Loucy (cell line): ENCODE results near the gene CARD8.

ENCODE experiments used
- H2AFZ ChIP-seq: fragments of 200-600 bp; sonication (generic); 2 replicates; pipeline ENCODE4 v1.6.0; 2016; ENCODE audit warnings: antibody characterized with exemption, mild to moderate bottlenecking, low read length, moderate library complexity
- H3F3A ChIP-seq: fragments of 200-600 bp; 2 replicates; pipeline ENCODE4 v1.6.0; 2016; ENCODE audit warnings: antibody characterized with exemption, low read depth, mild to moderate bottlenecking
- H3K27me3 ChIP-seq: fragments of 200-600 bp; sonication (generic); 2 replicates; pipeline ENCODE4 v1.6.1; 2014; ENCODE audit warnings: low read length, mild to moderate bottlenecking; ENCODE audit not compliant: insufficient read depth, poor library complexity, severe bottlenecking
- H3K36me3 ChIP-seq: fragments of 200-600 bp; sonication (generic); 2 replicates; pipeline ENCODE4 v1.6.1; 2016; ENCODE audit warnings: low read length; ENCODE audit not compliant: insufficient read depth
- H3K4me1 ChIP-seq: fragments of 200-600 bp; sonication (generic); 2 replicates; pipeline ENCODE4 v1.5.1; 2014; ENCODE audit warnings: low read length, mild to moderate bottlenecking; ENCODE audit not compliant: insufficient read depth, poor library complexity, severe bottlenecking
- H3K4me2 ChIP-seq: fragments of 200-600 bp; sonication (generic); 2 replicates; pipeline ENCODE4 v1.6.0; 2014; ENCODE audit warnings: antibody characterized with exemption, low read length, low read depth, mild to moderate bottlenecking; ENCODE audit not compliant: poor library complexity, severe bottlenecking
- H3K4me3 ChIP-seq: fragments of 200-600 bp; sonication (generic); 2 replicates; pipeline ENCODE4 v1.5.1; 2014; ENCODE audit warnings: low read length, mild to moderate bottlenecking, mixed read lengths; ENCODE audit not compliant: poor library complexity, severe bottlenecking
- H3K79me2 ChIP-seq: fragments of 200-600 bp; sonication (generic); 2 replicates; pipeline ENCODE4 v1.6.1; 2014; ENCODE audit warnings: low read length; ENCODE audit not compliant: insufficient read depth
- H3K9ac ChIP-seq: fragments of 200-600 bp; sonication (generic); 2 replicates; pipeline ENCODE4 v1.6.0; 2014; ENCODE audit warnings: mild to moderate bottlenecking, low read depth, low read length, moderate library complexity; ENCODE audit not compliant: poor library complexity, severe bottlenecking
- H3K9me2 ChIP-seq: fragments of 200-600 bp; sonication (generic); replicated peaks from 2 replicates; pipeline ENCODE4 v1.6.1; 2016; ENCODE audit warnings: low read depth, low read length, mixed read lengths
- H3K9me3 ChIP-seq: fragments of 200-600 bp; sonication (generic); 2 replicates; pipeline ENCODE4 v1.6.1; 2014; ENCODE audit warnings: mild to moderate bottlenecking, antibody characterized with exemption, low read length, low read depth; ENCODE audit not compliant: insufficient read depth
- H4K20me1 ChIP-seq: fragments of 200-600 bp; sonication (generic); 2 replicates; pipeline ENCODE4 v1.6.0; 2014; ENCODE audit warnings: antibody characterized with exemption, low read length, mild to moderate bottlenecking; ENCODE audit not compliant: insufficient read depth, poor library complexity, severe bottlenecking
- EZH2phosphoT487 ChIP-seq: fragments of 200-600 bp; IDR thresholded peaks from 2 replicates; pipeline ENCODE4 v1.6.1; 2018; ENCODE audit warnings: antibody characterized with exemption, mild to moderate bottlenecking, moderate library complexity, borderline replicate concordance
- TF ChIP-seq, protein P1 (sequence below): fragments of 200-600 bp; sonication (generic); conservative IDR thresholded peaks from 2 replicates; pipeline ENCODE4 v1.5.1; 2014; ENCODE audit warnings: mild to moderate bottlenecking, antibody characterized with exemption, low read length

Gene CARD8

DNA sequence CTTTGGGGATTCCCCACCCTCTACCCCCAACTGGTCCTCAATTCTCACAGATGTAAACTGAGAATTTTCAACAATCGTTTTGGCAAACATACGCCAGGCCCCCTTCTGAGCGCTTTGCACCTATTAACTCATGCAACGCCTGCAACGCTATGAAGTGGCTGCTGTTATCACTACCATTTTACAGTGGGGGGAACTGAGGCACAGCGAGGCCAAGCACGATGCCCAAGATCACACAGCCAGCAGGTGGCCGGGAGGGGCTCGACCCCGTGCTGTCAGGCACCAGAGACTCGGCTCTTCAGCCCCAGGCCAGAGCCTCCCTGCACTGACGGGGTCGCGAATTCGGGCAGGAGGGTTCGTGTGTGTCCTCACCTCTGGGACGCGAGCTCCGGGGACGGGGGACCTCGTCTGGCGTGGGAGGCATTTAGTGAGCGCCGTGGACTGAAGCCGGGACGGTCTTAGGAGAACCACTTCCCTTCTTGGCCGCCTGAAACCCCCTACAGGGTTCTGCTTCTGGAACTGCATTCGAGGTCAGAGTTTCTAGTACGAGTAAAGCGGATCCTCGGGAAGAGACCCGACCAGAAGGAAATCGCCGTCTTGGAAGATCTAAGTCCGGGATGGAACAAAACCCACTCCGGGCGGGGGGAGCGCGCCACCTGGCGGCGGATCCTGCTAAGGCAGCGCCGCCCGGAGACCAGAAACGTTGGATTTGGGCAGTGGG is 35.2 kb upstream of the CARD8 start:
- peak overlapping the region; percentile 50 for H3K4me3 ChIP-seq
- peaks cover 3% of the 10 kb centered on the region for H3K4me1 ChIP-seq
- no peaks in the 10 kb centered on the region for H3K79me2 ChIP-seq
- peak overlapping the region; percentile 62 for H3K4me2 ChIP-seq
- H3K9ac ChIP-seq: no peak overlapping the region
- H2AFZ ChIP-seq: peak overlapping the region; percentile 88
- no peaks in the 10 kb centered on the region for H3K27me3 ChIP-seq
- H3K9me2 ChIP-seq: no peaks in the 10 kb centered on the region
- H3K9me3 ChIP-seq: no peaks in the 10 kb centered on the region
- no peak for TF ChIP-seq EZH2phosphoT487
- TF ChIP-seq, protein P1, sequence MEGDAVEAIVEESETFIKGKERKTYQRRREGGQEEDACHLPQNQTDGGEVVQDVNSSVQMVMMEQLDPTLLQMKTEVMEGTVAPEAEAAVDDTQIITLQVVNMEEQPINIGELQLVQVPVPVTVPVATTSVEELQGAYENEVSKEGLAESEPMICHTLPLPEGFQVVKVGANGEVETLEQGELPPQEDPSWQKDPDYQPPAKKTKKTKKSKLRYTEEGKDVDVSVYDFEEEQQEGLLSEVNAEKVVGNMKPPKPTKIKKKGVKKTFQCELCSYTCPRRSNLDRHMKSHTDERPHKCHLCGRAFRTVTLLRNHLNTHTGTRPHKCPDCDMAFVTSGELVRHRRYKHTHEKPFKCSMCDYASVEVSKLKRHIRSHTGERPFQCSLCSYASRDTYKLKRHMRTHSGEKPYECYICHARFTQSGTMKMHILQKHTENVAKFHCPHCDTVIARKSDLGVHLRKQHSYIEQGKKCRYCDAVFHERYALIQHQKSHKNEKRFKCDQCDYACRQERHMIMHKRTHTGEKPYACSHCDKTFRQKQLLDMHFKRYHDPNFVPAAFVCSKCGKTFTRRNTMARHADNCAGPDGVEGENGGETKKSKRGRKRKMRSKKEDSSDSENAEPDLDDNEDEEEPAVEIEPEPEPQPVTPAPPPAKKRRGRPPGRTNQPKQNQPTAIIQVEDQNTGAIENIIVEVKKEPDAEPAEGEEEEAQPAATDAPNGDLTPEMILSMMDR: peak; percentile 96
- no peaks in the 10 kb centered on the region for H3K36me3 ChIP-seq
- H4K20me1 ChIP-seq: no peaks in the 10 kb centered on the region
- H3F3A ChIP-seq: no peaks in the 10 kb centered on the region

DNA sequence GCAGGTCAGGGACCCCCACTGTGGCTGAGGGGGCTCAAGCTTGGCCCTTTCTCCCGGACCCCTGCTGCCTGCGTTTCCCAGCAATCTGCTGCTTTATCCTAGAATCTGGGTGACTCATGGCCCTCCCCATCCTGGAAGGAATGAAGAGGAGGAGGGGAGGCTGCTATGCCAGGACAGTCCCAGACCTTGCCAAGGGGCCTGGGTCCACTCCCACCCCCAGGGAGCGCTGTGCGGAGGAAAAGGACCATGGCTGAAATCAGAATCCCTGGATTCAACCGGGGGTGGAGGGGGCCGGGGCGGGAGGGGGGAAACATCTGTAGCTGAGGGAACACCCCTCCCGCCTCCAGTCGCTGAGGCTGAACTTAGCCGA is 34.7 kb upstream of the CARD8 start:
- Histone ChIP-seq H3K4me1 (peaks cover 3% of the 10 kb centered on the region), H3K9ac (no peak overlapping the region), H3K9me3 (no peaks in the 10 kb centered on the region), H3K4me3 (no peak overlapping the region), H3K27me3 (no peaks in the 10 kb centered on the region), H3K79me2 (no peaks in the 10 kb centered on the region), H3K4me2 (no peak overlapping the region), H3K36me3 (no peaks in the 10 kb centered on the region), H3K9me2 (no peaks in the 10 kb centered on the region), H4K20me1 (no peaks in the 10 kb centered on the region), H2AFZ (no peak overlapping the region), H3F3A (no peaks in the 10 kb centered on the region)
- TF ChIP-seq, protein P1: no peak
- no peak for TF ChIP-seq EZH2phosphoT487

DNA sequence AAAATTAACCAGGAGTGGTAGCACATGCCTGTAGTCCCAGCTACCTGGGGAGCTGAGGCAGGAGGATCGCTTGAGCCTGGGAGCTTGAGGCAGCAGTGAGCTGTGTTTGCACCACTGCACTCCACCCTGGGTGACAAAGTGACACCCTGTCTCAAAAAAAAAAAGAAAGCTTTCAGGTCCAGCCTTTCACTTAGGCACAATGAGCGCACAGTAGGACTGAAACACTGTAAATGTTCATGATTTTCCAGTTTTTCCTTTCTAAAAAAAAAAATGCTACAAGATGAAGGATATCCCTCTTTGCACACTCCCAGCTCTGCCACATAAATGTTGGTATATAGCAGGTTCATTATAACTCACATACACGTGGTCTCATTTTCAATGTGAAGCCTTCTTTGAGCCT is 32.0 kb upstream of the CARD8 start:
- H3K4me2 ChIP-seq: no peak overlapping the region
- H3K27me3 ChIP-seq: no peaks in the 10 kb centered on the region
- H3K9me3 ChIP-seq: peaks cover 2% of the 10 kb centered on the region; the same call in 1 of the 2 replicates
- no peak overlapping the region for H2AFZ ChIP-seq
- H4K20me1 ChIP-seq: no peaks in the 10 kb centered on the region
- no peaks in the 10 kb centered on the region for H3K36me3 ChIP-seq
- no peaks in the 10 kb centered on the region for H3F3A ChIP-seq
- H3K79me2 ChIP-seq: no peaks in the 10 kb centered on the region
- H3K9ac ChIP-seq: no peak overlapping the region
- TF ChIP-seq EZH2phosphoT487: no peak
- TF ChIP-seq, protein P1: no peak
- H3K4me1 ChIP-seq: peaks cover 3% of the 10 kb centered on the region
- H3K9me2 ChIP-seq: no peaks in the 10 kb centered on the region
- no peak overlapping the region for H3K4me3 ChIP-seq
